HG03571 (cell line): ENCODE measurements around the gene TRIM40.

ENCODE experiments used
- ATAC-seq: cut with Tn5 transposase; IDR thresholded peaks from one replicate; pipeline ENCODE4 v1.9.1; 2021; ENCODE audit not compliant: unreplicated experiment

TRIM40 gene

GRCh38 chr6:30195951-30196350 lies 60.0 kb downstream of the TRIM40 start:
- ATAC-seq: no peak

- no peak for ATAC-seq
Measured at GRCh38 chr6:30196376-30196775, 60.4 kb downstream of the TRIM40 start.
